ENCODE measurements around the gene EEPD1.

GRCh38 chr7:36312915-36313334 is 159.9 kb downstream of the EEPD1 start:
- TF ChIP-seq SUZ12 (IDR thresholded peaks at IDR 0.05; ENCODE audit: extremely low read depth, insufficient read depth, insufficient read length), result no peak
- no peak for TF ChIP-seq YY1 (IDR thresholded peaks at IDR 0.05; ENCODE audit: insufficient read depth, insufficient read length)
- TF ChIP-seq ZNF274 (IDR thresholded peaks at IDR 0.05; ENCODE audit: low read depth, low read length), result no peak
